Measurements from ENCODE around the gene GZMH. TPM values are rescaled to one million over a fixed set of nuclear protein-coding genes. Genes with fewer than 3 reads are reported as not detected.
"Not testable (repeated sequence)": the region's sequence is repeated elsewhere in the genome, so short reads cannot be mapped to it uniquely, and the experiment has no call there.

GZMH gene
- total and polyA plus RNA-seq, 8 donors = 0.21 to 0.90 (median 0.64) TPM; not detected in 2

- no peak overlapping the region for H3K4me3 ChIP-seq
- intact Hi-C loops (cut with DNase I) = no loop called here
- DNase-seq (no peak), ATAC-seq (no peak), FAIRE-seq (peak; percentile 41)
- TF ChIP-seq CTCF (IDR thresholded peaks at IDR 0.05) = no peak
- H3K9me3 ChIP-seq = no peaks in the 10 kb centered on the region
- no peaks in the 10 kb centered on the region for H3K36me3 ChIP-seq
- no peaks in the 10 kb centered on the region for H3K27me3 ChIP-seq
- H3K4me1 ChIP-seq = no peaks in the 10 kb centered on the region
- no peak overlapping the region for H3K27ac ChIP-seq
Observed at GRCh38 chr14:24597403-24597802, 12.1 kb downstream of the GZMH start.

- DNase-seq (no peak), FAIRE-seq (no peak), ATAC-seq (no peak)
- no peak for TF ChIP-seq CTCF (IDR thresholded peaks at IDR 0.05)
- Histone ChIP-seq H3K4me3 (no peak overlapping the region), H3K27me3 (no peaks in the 10 kb centered on the region), H3K27ac (no peak overlapping the region), H3K9me3 (no peaks in the 10 kb centered on the region), H3K4me1 (no peaks in the 10 kb centered on the region), H3K36me3 (no peaks in the 10 kb centered on the region)
- intact Hi-C loops (cut with DNase I) = no loop called here
- WGBS, 2 donors = 56 to 70% methylated on average over 3 of the region's 3 CpGs
Observed at GRCh38 chr14:24595073-24595808, 14.2 kb downstream of the GZMH start.

GRCh38 chr14:24591004-24591403 lies 18.5 kb downstream of the GZMH start:
- H3K36me3 ChIP-seq; H3K4me3 ChIP-seq; intact Hi-C loops (cut with DNase I); DNase-seq; H3K4me1 ChIP-seq; H3K9me3 ChIP-seq; FAIRE-seq; ATAC-seq; H3K27ac ChIP-seq; H3K27me3 ChIP-seq: not testable (repeated sequence)
- 55 to 66% methylated on average over 2 of the region's 2 CpGs for WGBS, 2 donors

GRCh38 chr14:24584402-24584801 lies 25.1 kb downstream of the GZMH start:
- H3K27me3 ChIP-seq; ATAC-seq; H3K4me1 ChIP-seq; intact Hi-C loops (cut with DNase I); H3K36me3 ChIP-seq; H3K9me3 ChIP-seq; H3K4me3 ChIP-seq; H3K27ac ChIP-seq; FAIRE-seq; DNase-seq: not testable (repeated sequence)
- WGBS, 2 donors = 70 to 82% methylated on average over 2 to 3 of the region's 3 CpGs

- TF ChIP-seq CTCF (IDR thresholded peaks at IDR 0.05) = no peak
- no peak overlapping the region for H3K27ac ChIP-seq
- no peaks in the 10 kb centered on the region for H3K27me3 ChIP-seq
- H3K9me3 ChIP-seq = no peaks in the 10 kb centered on the region
- 53 to 76% methylated on average over 2 of the region's 2 CpGs for WGBS, 2 donors
- intact Hi-C loops (cut with DNase I) = no loop called here
- FAIRE-seq (no peak), ATAC-seq (no peak), DNase-seq (no peak)
- no peaks in the 10 kb centered on the region for H3K36me3 ChIP-seq
- H3K4me3 ChIP-seq = no peak overlapping the region
- no peaks in the 10 kb centered on the region for H3K4me1 ChIP-seq
Observed at GRCh38 chr14:24578558-24578957, 30.9 kb downstream of the GZMH start.

- ATAC-seq = no peak
- intact Hi-C loops (cut with DNase I) = no loop called here
- Histone ChIP-seq H3K27ac (no peak overlapping the region), H3K27me3 (no peaks in the 10 kb centered on the region), H3K4me1 (no peaks in the 10 kb centered on the region), H3K36me3 (no peaks in the 10 kb centered on the region), H3K4me3 (no peak overlapping the region), H3K9me3 (no peaks in the 10 kb centered on the region)
- no peak for DNase-seq
- TF ChIP-seq CTCF (IDR thresholded peaks at IDR 0.05) = no peak
- no peak for FAIRE-seq
- WGBS, 2 donors = 69 to 85% methylated on average over 5 of the region's 5 CpGs
Observed at GRCh38 chr14:24576771-24577170, 32.7 kb downstream of the GZMH start.

All from pancreas (tissue), 10 donors.